Measurements from ENCODE around the gene SOX1.

DNA sequence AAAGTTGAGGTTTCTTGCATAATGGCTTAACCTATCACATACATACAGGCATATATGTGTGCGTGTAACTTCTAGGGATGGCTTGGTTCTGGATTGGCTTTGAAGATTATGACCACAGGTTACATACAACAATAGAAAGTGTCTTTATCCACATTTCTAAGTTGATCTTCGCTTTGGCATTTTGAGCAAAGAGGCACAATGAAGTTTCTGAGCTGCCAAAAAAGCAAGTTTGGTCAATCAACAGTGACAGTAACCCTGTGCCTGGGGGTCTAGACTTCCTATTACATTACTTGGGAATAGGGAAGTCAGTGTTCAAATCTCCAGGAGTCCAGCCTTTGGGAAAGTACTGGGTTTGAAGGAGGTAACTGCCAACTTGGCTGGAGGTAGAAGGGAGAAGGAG, 3.1 kb upstream of the SOX1 start:
- TF ChIP-seq, protein P1, sequence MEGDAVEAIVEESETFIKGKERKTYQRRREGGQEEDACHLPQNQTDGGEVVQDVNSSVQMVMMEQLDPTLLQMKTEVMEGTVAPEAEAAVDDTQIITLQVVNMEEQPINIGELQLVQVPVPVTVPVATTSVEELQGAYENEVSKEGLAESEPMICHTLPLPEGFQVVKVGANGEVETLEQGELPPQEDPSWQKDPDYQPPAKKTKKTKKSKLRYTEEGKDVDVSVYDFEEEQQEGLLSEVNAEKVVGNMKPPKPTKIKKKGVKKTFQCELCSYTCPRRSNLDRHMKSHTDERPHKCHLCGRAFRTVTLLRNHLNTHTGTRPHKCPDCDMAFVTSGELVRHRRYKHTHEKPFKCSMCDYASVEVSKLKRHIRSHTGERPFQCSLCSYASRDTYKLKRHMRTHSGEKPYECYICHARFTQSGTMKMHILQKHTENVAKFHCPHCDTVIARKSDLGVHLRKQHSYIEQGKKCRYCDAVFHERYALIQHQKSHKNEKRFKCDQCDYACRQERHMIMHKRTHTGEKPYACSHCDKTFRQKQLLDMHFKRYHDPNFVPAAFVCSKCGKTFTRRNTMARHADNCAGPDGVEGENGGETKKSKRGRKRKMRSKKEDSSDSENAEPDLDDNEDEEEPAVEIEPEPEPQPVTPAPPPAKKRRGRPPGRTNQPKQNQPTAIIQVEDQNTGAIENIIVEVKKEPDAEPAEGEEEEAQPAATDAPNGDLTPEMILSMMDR (IDR thresholded peaks at IDR 0.05): no peak
- peak; percentile 22 for TF ChIP-seq EZH2 (IDR thresholded peaks at IDR 0.05)
